Left hindlimb (tissue), 1 donor: Measurements from ENCODE around the gene EPSTI1.
A peak's percentile ranks its signal among the peaks of the same experiment; 100 is the strongest.

ENCODE experiments used
- DNase-seq: peaks from one replicate; pipeline ENCODE4 v3.0.0-alpha.2; 2018

Gene EPSTI1

GRCh38 chr13:42970824-42971690 lies 21.0 kb downstream of the EPSTI1 start:
- no peak for DNase-seq

DNA sequence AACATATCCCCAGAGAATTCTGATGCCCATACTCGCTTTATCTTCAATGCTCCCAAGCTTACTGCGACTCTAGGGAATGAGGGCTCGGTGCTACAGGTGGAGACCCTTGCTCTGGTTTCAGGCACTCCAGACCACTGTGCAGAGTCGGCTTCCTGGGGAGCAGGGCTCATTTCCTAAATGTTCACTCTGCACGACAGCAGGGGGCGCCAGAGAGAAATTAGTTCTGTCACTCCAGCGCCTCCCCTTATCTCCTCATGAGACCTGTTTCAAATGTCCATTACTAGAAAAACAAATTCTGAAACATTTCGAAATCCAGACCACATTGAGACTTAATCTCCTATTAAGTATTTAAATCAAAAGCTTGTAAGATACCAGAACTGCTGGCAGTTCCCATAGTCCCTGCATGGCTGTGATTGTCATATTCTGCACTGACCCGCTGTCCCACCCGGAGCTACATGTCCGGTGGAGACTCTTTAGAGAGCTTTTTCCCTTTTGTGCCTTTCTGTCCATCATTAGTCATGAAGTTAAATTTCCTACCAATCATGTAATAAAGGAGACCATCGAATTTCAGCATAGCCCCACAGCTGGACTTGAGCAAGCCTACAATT lies 22.4 kb downstream of the EPSTI1 start:
- DNase-seq, result peak; percentile 57

GRCh38 chr13:42968906-42969305 lies 23.1 kb downstream of the EPSTI1 start:
- no peak for DNase-seq

- no peak for DNase-seq
Observed at GRCh38 chr13:42967660-42968059, 24.4 kb downstream of the EPSTI1 start.

GRCh38 chr13:42965281-42965680 lies 26.8 kb downstream of the EPSTI1 start:
- no peak for DNase-seq

DNA sequence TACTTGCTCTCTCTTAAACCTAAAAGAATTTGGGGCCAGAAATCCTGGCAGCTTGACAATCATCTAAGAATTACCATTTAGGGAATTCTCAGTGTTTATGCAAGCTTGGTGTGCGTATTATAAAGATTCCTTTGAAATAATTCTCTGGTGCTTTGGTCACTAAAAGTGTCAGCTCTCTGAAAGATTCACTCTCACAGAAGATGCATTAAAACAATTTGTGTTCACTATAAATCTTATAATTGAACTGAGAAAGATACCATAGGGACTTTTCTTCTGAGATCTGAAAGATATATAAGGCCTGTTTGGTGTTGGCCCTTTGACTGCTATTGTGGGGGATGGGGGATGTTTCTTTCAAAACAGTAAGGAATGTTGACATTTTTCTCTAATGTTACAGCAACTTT lies 27.3 kb downstream of the EPSTI1 start:
- no peak for DNase-seq

GRCh38 chr13:42959615-42960014 lies 32.4 kb downstream of the EPSTI1 start:
- DNase-seq, result no peak

- no peak for DNase-seq
Observed at GRCh38 chr13:42957881-42958280, 34.2 kb downstream of the EPSTI1 start.

- DNase-seq, result no peak
Observed at GRCh38 chr13:42950181-42950580, 41.9 kb downstream of the EPSTI1 start.

- DNase-seq, result no peak
Observed at GRCh38 chr13:42947925-42948324, 44.1 kb downstream of the EPSTI1 start.

- no peak for DNase-seq
Observed at GRCh38 chr13:42946927-42947326, 45.1 kb downstream of the EPSTI1 start.

GRCh38 chr13:42929886-42930535 lies 62.0 kb downstream of the EPSTI1 start:
- DNase-seq, result no peak

DNA sequence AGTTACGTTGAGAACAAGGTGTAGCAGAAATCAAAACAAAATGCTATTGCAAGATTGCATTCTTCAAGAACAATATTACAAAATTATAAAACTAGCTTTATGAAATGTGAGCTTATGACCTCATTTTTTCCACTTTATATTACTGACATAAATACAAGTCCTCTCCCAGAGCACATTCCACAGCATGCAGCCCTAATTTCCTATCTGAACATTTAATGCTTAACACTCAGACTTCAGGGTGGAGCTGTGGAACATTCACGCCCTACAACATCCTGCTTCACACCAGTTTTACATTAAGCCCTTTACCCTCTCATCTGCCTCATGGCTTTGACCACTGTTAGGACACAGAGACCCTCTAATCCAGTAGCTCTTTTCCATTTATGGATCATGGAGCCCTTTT lies 65.5 kb downstream of the EPSTI1 start:
- no peak for DNase-seq

- DNase-seq, result no peak
Observed at GRCh38 chr13:42926043-42926442, 66.0 kb downstream of the EPSTI1 start.

GRCh38 chr13:42925626-42926025 lies 66.4 kb downstream of the EPSTI1 start:
- no peak for DNase-seq

DNA sequence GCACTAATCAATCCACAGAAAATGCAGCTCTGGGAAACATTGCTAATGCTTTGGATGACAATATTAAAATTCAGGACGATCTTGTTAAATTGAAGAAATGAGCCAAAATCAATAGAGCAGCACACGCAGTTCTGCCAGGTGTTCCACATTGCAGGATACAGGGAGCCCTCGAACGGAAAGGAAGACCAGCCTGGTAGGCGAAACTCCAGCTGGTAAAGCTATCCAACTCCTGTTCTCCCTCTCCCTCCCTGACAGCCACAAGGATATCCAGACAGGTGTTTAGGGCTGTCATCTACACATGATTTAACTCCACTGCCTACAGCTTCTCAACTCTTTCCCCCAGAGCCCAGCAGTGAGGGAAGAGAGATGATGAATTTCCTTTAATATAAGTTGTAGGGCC lies 67.7 kb downstream of the EPSTI1 start:
- DNase-seq, result no peak

DNA sequence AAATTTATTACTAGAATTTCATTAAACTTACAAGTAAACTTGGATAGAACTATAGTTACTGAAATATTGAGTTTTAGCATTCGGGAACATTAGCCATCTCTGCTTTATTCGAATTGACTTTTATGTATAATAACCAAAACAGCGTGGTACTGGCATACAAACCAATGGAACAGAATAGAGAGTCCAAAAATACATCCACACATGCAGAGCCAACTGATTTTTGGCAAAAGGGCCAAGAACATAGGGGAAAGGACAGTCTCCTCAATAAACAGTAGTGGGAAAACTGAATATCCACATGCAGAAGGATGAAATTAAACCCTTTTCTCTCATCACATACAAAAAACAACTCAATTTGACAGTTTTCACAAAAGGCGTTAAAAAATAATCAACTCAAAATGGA lies 84.3 kb downstream of the EPSTI1 start:
- DNase-seq, result no peak

DNA sequence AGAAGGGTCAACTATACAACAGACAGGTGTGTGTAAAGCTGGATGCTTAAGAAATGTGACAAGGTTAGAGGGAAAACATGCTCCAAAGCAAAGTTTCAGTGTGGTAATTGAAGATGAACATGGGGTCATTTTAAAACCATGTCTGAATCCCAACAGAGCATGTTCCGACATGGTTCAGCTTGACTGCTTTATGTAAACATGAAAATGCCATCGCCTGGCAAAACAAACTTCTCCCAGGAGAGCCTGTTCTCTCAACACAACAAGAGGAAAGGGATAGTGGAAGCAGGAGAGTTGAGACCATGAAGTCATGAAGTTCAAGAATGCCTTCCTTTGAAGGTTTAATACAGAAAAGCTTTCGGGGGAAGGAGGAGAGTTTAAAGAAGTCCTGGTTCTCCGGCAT lies 85.8 kb downstream of the EPSTI1 start:
- no peak for DNase-seq

- DNase-seq, result no peak
Observed at GRCh38 chr13:42905579-42905978, 86.5 kb downstream of the EPSTI1 start.

- DNase-seq, result no peak
Observed at GRCh38 chr13:42899266-42899665, 92.8 kb downstream of the EPSTI1 start.

- no peak for DNase-seq
Observed at GRCh38 chr13:42895776-42896175, 96.3 kb downstream of the EPSTI1 start.

- DNase-seq, result peak; percentile 66
Observed at GRCh38 chr13:42894765-42895243, 97.2 kb downstream of the EPSTI1 start.

GRCh38 chr13:42893214-42893671 lies 98.8 kb downstream of the EPSTI1 start:
- DNase-seq, result no peak

- DNase-seq, result no peak
Observed at GRCh38 chr13:42892760-42893159, 99.3 kb downstream of the EPSTI1 start.
